ENCODE measurements around the gene CACNB1.
A peak's percentile ranks its signal among the peaks of the same experiment; 100 is the strongest.

Gene CACNB1

DNA sequence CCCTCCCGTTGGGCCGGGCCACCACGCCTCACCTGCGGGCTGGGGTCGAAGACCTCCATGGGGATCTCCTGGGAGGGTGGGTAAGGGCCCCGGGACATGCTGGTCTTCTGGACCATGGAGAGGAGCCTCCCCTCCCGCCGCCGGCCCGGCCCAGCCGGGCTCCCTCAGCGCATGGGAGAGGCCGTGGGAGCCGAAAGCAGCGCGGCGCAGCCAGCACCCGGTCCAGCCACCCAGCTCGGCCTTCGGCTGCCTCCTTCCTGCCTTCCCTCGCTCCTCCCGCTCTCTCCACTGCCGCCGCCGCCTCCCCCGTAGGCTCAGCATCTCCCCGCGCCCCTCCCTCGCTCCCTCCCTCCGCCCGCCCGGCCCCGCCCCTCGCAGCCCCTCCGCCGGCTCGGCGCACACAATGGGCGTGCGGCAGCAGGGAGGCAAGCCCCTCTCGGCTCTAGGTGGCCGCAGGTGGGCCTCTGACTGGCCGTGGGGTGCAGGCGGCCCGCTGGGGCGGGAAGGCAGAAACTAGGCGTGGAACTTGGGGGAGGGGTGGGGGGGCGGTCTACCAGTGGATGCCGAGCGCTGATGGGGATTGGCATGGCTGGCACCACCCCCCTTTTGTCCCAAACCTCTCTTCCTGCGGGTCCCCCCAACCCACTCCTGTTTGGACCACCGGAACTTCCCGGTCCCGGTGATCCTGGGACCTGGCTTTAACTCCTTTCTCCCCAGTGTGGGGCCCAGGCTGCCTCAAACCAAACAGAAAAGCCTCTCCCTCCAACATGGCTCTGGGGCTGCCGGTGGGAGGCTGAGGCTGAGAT is at the start of gene CACNB1:
CACNB1 (minus strand) TSS at position 290 of the 806 bp plus-strand sequence; CDS start at position 116, 174 bp downstream.
- DNase-seq (ENCODE audit: low spot score in 2 of 2) (no peak), ATAC-seq (replicated peaks; ENCODE audit: extremely low read depth, poor library complexity, severe bottlenecking) (no peak)
- Mint-ChIP-seq H3K4me3 (peak within 1 kb of the TSS; percentile 95), H3K27me3 (no peaks in the 10 kb centered on the region), H3K4me1 (peaks cover 45% of the 10 kb centered on the region), H3K36me3 (ENCODE audit: insufficient read depth) (peaks cover 30% of the 10 kb centered on the region), H3K27ac (ENCODE audit: low read depth) (peak within 1 kb of the TSS; percentile 81), H3K9me3 (no peaks in the 10 kb centered on the region)

DNA sequence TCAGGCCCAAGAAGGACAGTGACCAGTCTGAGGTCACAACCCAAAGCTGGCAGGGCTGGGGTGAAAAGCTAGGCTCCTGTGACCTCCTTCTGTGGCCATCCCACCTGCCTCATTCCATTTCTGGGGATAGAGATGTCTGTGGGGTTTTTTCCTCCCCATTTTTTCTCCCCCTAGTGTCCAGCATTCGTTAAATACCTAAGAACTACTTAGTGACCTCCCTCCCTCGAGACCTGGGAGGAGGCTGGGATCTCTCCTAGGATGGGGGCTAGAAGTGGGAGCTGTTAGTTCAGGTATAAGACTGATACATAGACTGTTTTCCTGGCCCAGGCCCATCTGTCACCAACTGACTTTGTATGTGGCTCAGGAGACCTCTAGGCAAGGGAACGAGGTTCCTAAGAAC is 48.8 kb upstream of the CACNB1 start:
- Mint-ChIP-seq H3K9me3 (no peaks in the 10 kb centered on the region), H3K4me1 (peaks cover 14% of the 10 kb centered on the region), H3K4me3 (no peak overlapping the region), H3K36me3 (ENCODE audit: insufficient read depth) (peaks cover 11% of the 10 kb centered on the region), H3K27ac (ENCODE audit: low read depth) (no peak overlapping the region), H3K27me3 (no peaks in the 10 kb centered on the region)
- ATAC-seq (replicated peaks; ENCODE audit: extremely low read depth, poor library complexity, severe bottlenecking) (no peak), DNase-seq (ENCODE audit: low spot score in 2 of 2) (no peak)

DNA sequence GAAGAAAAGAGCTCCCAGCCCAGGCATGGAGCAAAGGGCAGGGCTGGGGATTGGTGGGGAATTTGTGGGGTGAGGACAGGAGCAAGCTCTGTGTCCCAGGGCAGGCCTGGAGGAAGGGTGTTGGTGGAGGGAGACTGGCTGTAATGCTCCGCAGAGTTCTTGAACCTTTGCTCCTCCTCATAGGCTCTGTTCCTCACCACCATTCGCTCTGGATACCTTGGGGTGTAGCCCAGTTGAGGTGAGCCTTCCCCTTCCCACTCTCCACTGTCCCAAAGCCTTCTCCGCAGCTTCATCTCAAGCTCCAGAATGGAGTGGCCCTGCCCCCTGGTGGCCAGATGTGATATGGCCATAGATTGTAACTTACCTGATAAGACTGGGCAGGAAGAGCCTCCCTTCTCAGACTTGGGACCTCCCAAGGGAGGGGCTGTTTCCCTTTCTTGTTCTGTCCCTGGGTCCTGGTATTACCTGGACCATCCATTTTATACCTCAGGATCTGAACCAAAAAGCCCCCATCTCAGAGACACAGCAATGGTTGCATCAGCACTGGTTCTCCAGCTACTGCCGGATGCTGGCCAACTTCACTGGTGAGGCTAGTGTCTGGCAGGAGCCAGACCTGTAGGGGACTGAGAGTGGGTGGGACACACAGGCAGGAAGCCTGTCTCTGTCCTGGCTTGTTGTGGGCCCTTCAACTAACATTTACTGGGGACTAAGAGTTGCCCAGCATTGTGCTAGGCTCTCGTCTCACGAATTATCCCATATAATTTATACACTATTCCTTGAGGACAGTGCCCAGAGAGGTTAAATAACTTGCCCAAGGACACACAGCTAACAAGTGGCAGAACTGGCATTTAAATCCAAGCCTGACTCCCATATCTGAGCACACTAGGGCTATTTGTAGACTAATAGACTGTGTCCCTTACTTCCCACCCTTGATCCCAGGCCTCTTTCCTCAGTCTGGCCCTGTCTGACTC is 47.4 kb upstream of the CACNB1 start:
- Mint-ChIP-seq H3K9me3 (no peaks in the 10 kb centered on the region), H3K4me3 (no peak overlapping the region), H3K27me3 (no peaks in the 10 kb centered on the region), H3K4me1 (peaks cover 15% of the 10 kb centered on the region), H3K27ac (ENCODE audit: low read depth) (no peak overlapping the region), H3K36me3 (ENCODE audit: insufficient read depth) (peaks cover 14% of the 10 kb centered on the region)
- DNase-seq (ENCODE audit: low spot score in 2 of 2) (peak; percentile 75 to 82), ATAC-seq (replicated peaks; ENCODE audit: extremely low read depth, poor library complexity, severe bottlenecking) (peak; percentile 79)

DNA sequence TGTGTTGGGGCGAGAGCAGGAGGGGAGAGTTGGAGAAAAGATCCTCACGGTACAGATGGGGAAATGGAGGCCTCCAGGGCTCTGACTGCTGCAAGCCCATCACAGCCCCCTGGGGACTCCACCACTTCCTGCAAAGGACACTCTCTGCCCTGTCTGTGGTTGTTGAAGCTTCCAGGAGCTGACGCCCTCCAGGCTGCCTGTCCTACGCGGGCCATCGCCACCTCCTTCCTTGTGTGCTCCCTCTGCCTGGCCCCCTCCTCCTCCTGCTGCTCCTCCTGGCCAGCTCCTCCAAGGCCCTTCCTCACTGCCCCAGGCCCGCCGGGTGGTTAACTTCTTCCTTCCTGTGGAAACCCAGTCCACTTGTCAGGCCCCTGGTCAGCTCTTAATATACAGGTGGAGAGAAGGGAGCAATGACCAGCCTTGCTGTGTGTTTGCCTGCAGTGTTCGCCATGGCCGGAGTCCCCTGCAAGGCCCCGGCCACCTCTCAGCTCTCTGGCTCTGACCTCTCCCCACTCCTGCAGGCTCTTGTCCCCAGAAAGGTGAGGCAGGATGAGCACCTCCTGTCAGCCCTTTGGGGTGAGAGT is 46.6 kb upstream of the CACNB1 start:
- H3K4me3 Mint-ChIP-seq: no peak overlapping the region
- peaks cover 23% of the 10 kb centered on the region for H3K4me1 Mint-ChIP-seq
- no peaks in the 10 kb centered on the region for H3K9me3 Mint-ChIP-seq
- ATAC-seq (replicated peaks; ENCODE audit: extremely low read depth, poor library complexity, severe bottlenecking): no peak
- no peaks in the 10 kb centered on the region for H3K27me3 Mint-ChIP-seq
- peaks cover 15% of the 10 kb centered on the region for H3K36me3 Mint-ChIP-seq (ENCODE audit: insufficient read depth)
- no peak overlapping the region for H3K27ac Mint-ChIP-seq (ENCODE audit: low read depth)
- DNase-seq (ENCODE audit: low spot score in 2 of 2): no peak

DNA sequence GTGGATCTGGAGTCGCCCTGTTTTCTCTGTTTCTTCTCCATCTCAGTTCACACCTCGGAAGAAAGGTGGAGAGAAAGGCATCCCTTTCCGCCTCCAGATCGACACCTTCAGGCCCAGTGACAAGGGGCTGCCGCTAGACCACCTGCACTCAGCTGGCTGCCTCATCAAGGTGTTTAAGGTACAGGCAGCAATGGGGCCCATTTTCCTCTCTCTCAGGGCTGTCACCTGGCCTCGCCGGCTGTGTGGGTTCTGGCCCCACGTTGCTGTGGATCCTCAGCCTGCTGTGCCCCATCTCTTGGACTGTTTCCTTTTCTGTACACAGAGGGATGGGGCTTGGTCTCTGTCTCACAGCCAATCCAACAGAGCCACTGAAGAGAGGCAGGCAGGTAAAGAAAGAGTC is 45.7 kb upstream of the CACNB1 start:
- H3K27me3 Mint-ChIP-seq: no peaks in the 10 kb centered on the region
- H3K4me1 Mint-ChIP-seq: peaks cover 33% of the 10 kb centered on the region
- DNase-seq (ENCODE audit: low spot score in 2 of 2) (no peak), ATAC-seq (replicated peaks; ENCODE audit: extremely low read depth, poor library complexity, severe bottlenecking) (no peak)
- H3K27ac Mint-ChIP-seq (ENCODE audit: low read depth): no peak overlapping the region
- H3K9me3 Mint-ChIP-seq: no peaks in the 10 kb centered on the region
- no peak overlapping the region for H3K4me3 Mint-ChIP-seq
- H3K36me3 Mint-ChIP-seq (ENCODE audit: insufficient read depth): peaks cover 13% of the 10 kb centered on the region

DNA sequence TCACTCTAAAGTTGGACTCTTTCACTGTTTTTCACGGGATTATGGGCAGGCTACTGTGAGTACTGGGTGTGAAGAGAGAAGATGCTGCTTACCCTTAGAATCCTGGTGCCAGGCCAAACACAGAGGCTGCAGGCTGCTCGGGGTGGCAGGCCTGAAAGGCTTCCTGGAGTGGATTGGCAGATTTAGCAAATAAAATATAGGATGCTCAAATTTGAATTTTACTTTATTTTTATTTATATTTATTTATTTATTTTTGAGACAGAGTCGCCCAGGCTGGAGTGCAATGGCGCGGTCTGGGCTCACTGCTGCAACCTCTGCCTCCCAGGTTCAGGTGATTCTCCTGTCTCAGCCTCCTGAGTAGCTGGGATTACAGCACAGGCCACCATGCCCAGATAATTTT is 43.2 kb upstream of the CACNB1 start:
- H3K27ac Mint-ChIP-seq (ENCODE audit: low read depth): no peak overlapping the region
- DNase-seq (ENCODE audit: low spot score in 2 of 2): no peak
- H3K9me3 Mint-ChIP-seq: no peaks in the 10 kb centered on the region
- H3K27me3 Mint-ChIP-seq: no peaks in the 10 kb centered on the region
- peaks cover 44% of the 10 kb centered on the region for H3K4me1 Mint-ChIP-seq
- ATAC-seq (replicated peaks; ENCODE audit: extremely low read depth, poor library complexity, severe bottlenecking): no peak
- H3K4me3 Mint-ChIP-seq: no peak overlapping the region
- peaks cover 13% of the 10 kb centered on the region for H3K36me3 Mint-ChIP-seq (ENCODE audit: insufficient read depth)

DNA sequence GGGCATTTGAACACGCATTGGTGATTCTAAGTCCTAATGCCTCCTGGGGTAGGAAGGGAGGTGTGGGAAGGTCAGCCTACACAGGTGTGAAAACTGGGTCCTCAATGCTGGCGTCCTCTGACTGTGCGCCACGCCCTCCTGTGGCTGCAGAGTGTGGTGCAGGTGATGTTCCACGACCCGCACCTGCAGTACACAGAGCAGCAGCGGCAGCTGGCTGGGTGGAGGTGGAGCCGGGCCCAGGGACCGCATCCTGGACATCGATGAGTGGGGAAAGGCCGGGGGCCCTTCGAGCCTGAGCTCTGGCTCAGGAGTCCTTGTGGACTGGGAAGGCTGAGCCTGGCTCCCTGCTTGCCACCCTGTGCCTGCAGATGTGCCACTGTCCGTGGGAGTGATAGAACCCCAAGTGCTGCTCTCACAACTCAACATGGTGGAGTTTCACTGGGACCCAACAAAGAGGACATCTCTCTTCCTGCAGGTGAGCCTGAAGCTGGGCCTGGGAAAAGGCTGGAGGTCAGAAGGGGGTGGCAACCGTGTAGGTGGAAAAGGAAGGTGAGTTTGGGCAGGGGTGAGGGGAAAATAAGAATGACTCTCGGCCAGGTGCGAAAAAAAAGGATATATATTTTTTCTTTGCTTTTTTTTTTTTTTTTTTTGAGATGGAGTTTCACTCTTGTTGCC is 42.3 kb upstream of the CACNB1 start:
- Mint-ChIP-seq H3K27ac (ENCODE audit: low read depth) (peak overlapping the region; percentile 95), H3K4me3 (peak overlapping the region; percentile 31), H3K36me3 (ENCODE audit: insufficient read depth) (peaks cover 11% of the 10 kb centered on the region), H3K9me3 (no peaks in the 10 kb centered on the region), H3K4me1 (peaks cover 45% of the 10 kb centered on the region), H3K27me3 (no peaks in the 10 kb centered on the region)
- DNase-seq (ENCODE audit: low spot score in 2 of 2) (peak; percentile 51 to 54), ATAC-seq (replicated peaks; ENCODE audit: extremely low read depth, poor library complexity, severe bottlenecking) (no peak)

DNA sequence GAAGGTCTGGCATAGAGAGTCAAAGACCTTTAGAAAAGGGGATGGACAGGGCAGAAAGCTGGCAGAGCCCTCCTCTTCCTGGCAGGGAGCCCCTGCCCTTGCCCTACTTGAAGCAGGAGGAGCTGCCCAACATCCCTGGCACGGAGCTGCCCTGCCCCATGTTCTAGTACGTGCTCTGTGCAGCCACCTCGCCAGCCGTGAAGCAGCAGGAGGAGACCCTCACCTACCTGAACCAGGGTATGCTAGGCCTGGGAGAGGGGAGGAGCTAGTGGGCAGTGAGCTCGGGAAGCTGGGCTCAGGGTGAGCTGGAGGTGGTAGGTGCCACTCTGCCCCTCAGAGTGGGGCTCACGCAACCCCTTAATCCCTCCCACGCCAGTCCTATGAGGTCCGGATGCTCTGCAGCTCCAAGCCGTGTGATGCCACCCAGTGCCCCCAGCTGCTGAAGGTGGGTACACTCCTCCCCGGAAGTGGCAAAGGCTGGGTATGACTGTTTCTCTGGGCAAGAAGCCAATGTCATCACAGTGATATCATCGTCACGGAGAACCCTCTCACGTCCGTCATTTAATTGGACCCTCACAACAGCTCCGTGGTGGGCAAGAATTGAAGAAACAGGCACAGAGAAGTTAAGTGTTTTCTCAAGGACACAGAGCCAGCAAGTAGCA is 41.0 kb upstream of the CACNB1 start:
- peak overlapping the region; percentile 95 for H3K27ac Mint-ChIP-seq (ENCODE audit: low read depth)
- DNase-seq (ENCODE audit: low spot score in 2 of 2): peak; percentile 60 to 81

DNA sequence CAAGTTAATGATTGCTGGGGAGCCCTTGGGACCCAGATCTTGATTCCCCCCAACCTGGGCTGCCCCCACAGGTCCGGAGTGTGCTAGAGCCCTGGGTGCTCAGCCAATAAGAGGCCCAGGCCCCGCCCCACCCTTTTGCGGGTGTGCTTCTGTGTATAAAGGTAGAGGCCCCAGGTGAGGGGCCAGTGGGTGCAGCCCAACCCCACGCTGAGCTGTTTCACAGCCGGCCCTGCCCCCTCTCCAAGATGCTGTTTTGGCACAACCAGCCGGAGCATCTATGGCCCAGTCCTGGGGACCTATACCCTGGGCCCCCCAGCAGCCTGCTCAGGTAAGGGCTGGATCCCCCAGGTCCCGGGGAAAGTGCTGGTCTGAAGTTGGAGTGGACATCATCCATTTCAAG is 40.1 kb upstream of the CACNB1 start:
- no peaks in the 10 kb centered on the region for H3K27me3 Mint-ChIP-seq
- DNase-seq (ENCODE audit: low spot score in 2 of 2) (no peak), ATAC-seq (replicated peaks; ENCODE audit: extremely low read depth, poor library complexity, severe bottlenecking) (no peak)
- peaks cover 9% of the 10 kb centered on the region for H3K36me3 Mint-ChIP-seq (ENCODE audit: insufficient read depth)
- no peaks in the 10 kb centered on the region for H3K9me3 Mint-ChIP-seq
- peak overlapping the region; percentile 95 for H3K27ac Mint-ChIP-seq (ENCODE audit: low read depth)
- peaks cover 34% of the 10 kb centered on the region for H3K4me1 Mint-ChIP-seq
- no peak overlapping the region for H3K4me3 Mint-ChIP-seq

More for the DNA sequence above, 41.0 kb upstream of the CACNB1 start:
- H3K9me3 Mint-ChIP-seq: no peaks in the 10 kb centered on the region
- H3K27me3 Mint-ChIP-seq: no peaks in the 10 kb centered on the region
- peak; percentile 93 for ATAC-seq (replicated peaks; ENCODE audit: extremely low read depth, poor library complexity, severe bottlenecking)
- peaks cover 9% of the 10 kb centered on the region for H3K36me3 Mint-ChIP-seq (ENCODE audit: insufficient read depth)
- peak overlapping the region; percentile 82 for H3K4me3 Mint-ChIP-seq
- peaks cover 34% of the 10 kb centered on the region for H3K4me1 Mint-ChIP-seq

DNA sequence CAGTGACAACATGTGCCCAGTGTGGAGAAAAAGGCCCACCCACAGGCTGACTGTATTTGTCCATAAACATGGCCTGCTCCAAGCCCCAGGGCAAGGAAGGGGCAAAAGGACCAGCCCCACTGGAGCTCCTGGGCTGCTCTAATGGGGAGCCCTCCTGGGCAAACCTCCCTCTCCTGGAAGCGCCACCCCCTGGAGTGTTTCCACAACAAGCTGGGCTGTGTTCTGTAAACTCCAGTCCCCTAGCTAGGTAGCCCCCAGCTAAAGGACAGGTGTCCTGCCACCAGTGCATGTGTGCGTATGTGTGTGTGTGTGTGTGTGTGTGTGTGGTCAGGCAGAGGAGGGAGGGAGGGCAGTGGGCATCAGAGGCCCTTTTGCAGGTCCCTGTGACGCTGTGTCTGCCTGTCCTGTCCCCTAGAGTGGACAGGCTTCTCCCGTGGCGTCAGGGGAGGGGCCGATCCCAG is 39.5 kb upstream of the CACNB1 start:
- no peak for ATAC-seq (replicated peaks; ENCODE audit: extremely low read depth, poor library complexity, severe bottlenecking)

DNA sequence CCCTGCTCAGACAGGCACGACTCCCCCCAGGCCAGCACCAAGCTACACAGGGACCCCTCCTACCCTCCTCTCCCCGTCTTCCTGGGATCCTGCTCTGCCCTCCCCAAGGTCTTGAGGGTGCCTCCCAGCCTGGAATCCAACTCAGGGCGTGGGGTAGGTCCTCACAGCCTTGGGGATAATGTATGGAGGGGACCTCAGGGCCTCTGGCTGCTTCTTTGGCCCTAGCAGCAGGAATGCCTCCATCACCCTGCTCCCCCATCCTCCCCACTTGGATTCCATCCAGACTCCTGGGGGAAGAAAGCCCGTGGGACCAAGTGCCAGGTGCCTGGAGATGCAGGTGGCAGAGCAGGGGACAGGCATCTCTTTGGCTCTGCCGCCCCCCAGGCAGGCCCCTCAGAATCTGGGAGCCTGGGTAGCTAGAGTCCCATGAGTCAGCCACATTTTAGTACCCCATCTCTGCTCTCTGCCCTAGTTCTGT is 39.0 kb upstream of the CACNB1 start:
- H3K4me3 Mint-ChIP-seq: no peak overlapping the region
- H3K36me3 Mint-ChIP-seq (ENCODE audit: insufficient read depth): peaks cover 9% of the 10 kb centered on the region
- ATAC-seq (replicated peaks; ENCODE audit: extremely low read depth, poor library complexity, severe bottlenecking) (no peak), DNase-seq (ENCODE audit: low spot score in 2 of 2) (no peak)
- H3K27ac Mint-ChIP-seq (ENCODE audit: low read depth): peak overlapping the region; percentile 25
- H3K4me1 Mint-ChIP-seq: peaks cover 45% of the 10 kb centered on the region
- peaks cover 9% of the 10 kb centered on the region for H3K27me3 Mint-ChIP-seq
- no peaks in the 10 kb centered on the region for H3K9me3 Mint-ChIP-seq

More for the DNA sequence above, 39.5 kb upstream of the CACNB1 start:
- Mint-ChIP-seq H3K9me3 (no peaks in the 10 kb centered on the region), H3K27ac (ENCODE audit: low read depth) (no peak overlapping the region), H3K36me3 (ENCODE audit: insufficient read depth) (peaks cover 9% of the 10 kb centered on the region), H3K4me1 (peaks cover 40% of the 10 kb centered on the region), H3K4me3 (no peak overlapping the region), H3K27me3 (peaks cover 4% of the 10 kb centered on the region)
- no peak for DNase-seq (ENCODE audit: low spot score in 2 of 2)
